GM12878 (cell line): ENCODE results near the gene SYNGAP1. TPM values are rescaled to one million over a fixed set of nuclear protein-coding genes. Genes with fewer than 3 reads are reported as not detected.

ENCODE experiments used
- ATAC-seq: fragments of 200-7000 bp; cut with Tn5 transposase; 3 replicates; pipeline ENCODE4 v1.9.1; 2020; ENCODE audit warnings: mild to moderate bottlenecking, moderate library complexity
- BruUV-seq: library from RNA; stranded (reverse); fragments of 400-500 nt; replicated peaks from 2 replicates; lab custom pipeline; 2021; lab: Mats Ljungman, UMichigan
- CTCF ChIA-PET: fragments of 300-600 bp; sonication (Branson Sonifier 250); formaldehyde crosslinking; extraction: SDS; loops from one replicate; lab custom pipeline; 2021; ENCODE audit warnings: inconsistent platforms; lab: Yijun Ruan, JAX
- POLR2A ChIA-PET: fragments of 350-600 bp; formaldehyde crosslinking; extraction: SDS; loops from one replicate; lab custom pipeline; 2021; ENCODE audit warnings: inconsistent platforms; lab: Charles Lee
- RAD21 ChIA-PET: fragments of 300-600 bp; sonication (Branson Sonifier 250); formaldehyde crosslinking; loops from one replicate; lab custom pipeline; 2023; ENCODE audit warnings: antibody characterized with exemption; ENCODE audit not compliant: unreplicated experiment; lab: Charles Lee
- SMC1A ChIA-PET: fragments of 300-600 bp; sonication (Branson Sonifier 250); formaldehyde crosslinking; loops from one replicate; lab custom pipeline; 2023; ENCODE audit not compliant: unreplicated experiment, uncharacterized antibody; lab: Charles Lee
- DNase-seq: peaks from one replicate; pipeline ENCODE4 v3.0.0-alpha.2; 2011; ENCODE audit warnings: low read depth, low spot score
- FAIRE-seq: peaks from 3 replicates; lab custom pipeline; 2011; peaks lifted over from hg19 to GRCh38; lab: Jason Lieb, UNC
- H2AFZ ChIP-seq: 2 replicates; pipeline ENCODE4 v1.6.0; 2011; ENCODE audit warnings: low read depth, low read length, control low read depth; ENCODE audit not compliant: control insufficient read depth
- H3K27ac ChIP-seq: 2 replicates; pipeline ENCODE4 v1.5.1; 2011; ENCODE audit warnings: control low read depth; ENCODE audit not compliant: control insufficient read depth, insufficient read depth
- H3K27me3 ChIP-seq, 2 experiments: replicated peaks in 1 of 2; 2 replicates each; pipeline versions ENCODE4 v1.6.0 to v1.6.1; 2011; ENCODE audit warnings: low read length in 1 of 2; ENCODE audit not compliant: control insufficient read depth in 2 of 2, insufficient read depth in 2 of 2
- H3K36me3 ChIP-seq, 2 experiments: 2 replicates each; pipeline ENCODE4 v1.5.1; 2011; ENCODE audit warnings: low read length in 1 of 2; ENCODE audit not compliant: control insufficient read depth in 2 of 2, insufficient read depth in 2 of 2
- H3K4me1 ChIP-seq: 2 replicates; pipeline ENCODE4 v1.6.1; 2011; ENCODE audit warnings: mild to moderate bottlenecking, low read length, moderate library complexity, mixed read lengths; ENCODE audit not compliant: control insufficient read depth, insufficient read depth
- H3K4me2 ChIP-seq: 2 replicates; pipeline ENCODE4 v1.6.0; 2011; ENCODE audit warnings: control low read depth; ENCODE audit not compliant: control insufficient read depth, insufficient read depth
- H3K4me3 ChIP-seq: fragments of 200-600 bp; sonication (generic); 2 replicates; pipeline ENCODE4 v1.5.1; 2016
- H3K79me2 ChIP-seq: 2 replicates; pipeline ENCODE4 v1.6.0; 2011; ENCODE audit warnings: low read length; ENCODE audit not compliant: control insufficient read depth, insufficient read depth
- H3K9ac ChIP-seq: 2 replicates; pipeline ENCODE4 v1.8.0; 2011; ENCODE audit warnings: low read length, control low read depth, mixed read lengths; ENCODE audit not compliant: control insufficient read depth, insufficient read depth
- H3K9me3 ChIP-seq: replicated peaks from 3 replicates; pipeline ENCODE4 v1.5.1; 2011; ENCODE audit warnings: mild to moderate bottlenecking, low read length; ENCODE audit not compliant: control insufficient read depth, insufficient read depth
- H4K20me1 ChIP-seq: 2 replicates; pipeline ENCODE4 v1.6.0; 2011; ENCODE audit not compliant: control insufficient read depth, insufficient read depth
- ATF7 ChIP-seq: fragments of 450-650 bp; IDR thresholded peaks from 2 replicates; pipeline ENCODE4 v1.6.1; 2016; ENCODE audit warnings: low read depth, mild to moderate bottlenecking
- BHLHE40 ChIP-seq, 2 experiments: fragments of 450-650 bp in 1 of 2; IDR thresholded peaks; 2 replicates each; pipeline ENCODE4 v1.6.1; 2011 to 2017; ENCODE audit warnings: low read depth in 2 of 2, borderline replicate concordance in 1 of 2, improper control_type of control experiment in 1 of 2, low read length in 1 of 2, mild to moderate bottlenecking in 1 of 2
- CREM ChIP-seq: IDR thresholded peaks from 2 replicates; pipeline ENCODE4 v1.6.1; 2014; ENCODE audit warnings: antibody characterized with exemption, low read depth
- GABPA ChIP-seq: IDR thresholded peaks from 2 replicates; pipeline ENCODE4 v1.6.1; 2014; ENCODE audit warnings: antibody characterized with exemption, low read depth, mild to moderate bottlenecking, inconsistent platforms
- NR2C2 ChIP-seq: IDR thresholded peaks from 2 replicates; pipeline ENCODE4 v1.6.1; 2011; ENCODE audit warnings: borderline replicate concordance, low read depth; ENCODE audit not compliant: control insufficient read depth, insufficient read length
- STAT3 ChIP-seq: IDR thresholded peaks from 2 replicates; pipeline ENCODE4 v1.6.1; 2011; ENCODE audit warnings: low read depth, low read length, improper control_type of control experiment
- WGBS: methylation state at CpG from one replicate; pipeline ENCODE4 v1.1.6; 2016; ENCODE audit warnings: low lambda C conversion rate; ENCODE audit not compliant: insufficient replicate concordance, insufficient coverage; ENCODE audit errors: missing lambda C conversion rate; 5-methylcytosine and 5-hydroxymethylcytosine counted together
- in situ Hi-C: fragments of 300-500 bp; cut with MboI; formaldehyde crosslinking; loops from 9 replicates; pipeline ENCODE4 v1.14.3; 2018; ENCODE audit warnings: mixed read lengths
- intact Hi-C: fragments of 100-400 bp; cut with micrococcal nuclease; formaldehyde crosslinking; loops from one replicate; pipeline ENCODE4 v1.14.2; 2022; ENCODE audit not compliant: unreplicated experiment
- polyA plus RNA-seq, 11 experiments: library from polyadenylated mRNA; depleted of rRNA in 4 of 11; unstranded in 6 of 11; stranded (reverse) in 5 of 11; fragments of >200 nt; fragmentation: Nextera tagmentation in 4 of 11; fragmentation: Illumina TruSeq in 1 of 11; extraction: Ambion mirVana in 4 of 11; extraction: Trizol in 1 of 11; gene quantifications; 1 replicate in 1 of 11; 2 replicates in 10 of 11; pipeline versions ENCODE4 v1.2.1 to v1.2.3, GENCODE V29; 2011 to 2016; ENCODE audit warnings: inconsistent platforms in 2 of 11, missing spikeins in 2 of 11, low read depth in 1 of 11
- total RNA-seq, 4 experiments: library from RNA; depleted of rRNA in 3 of 4; stranded (reverse); fragments of >200 nt in 3 of 4; fragmentation: Illumina TruSeq in 1 of 4; extraction: Trizol in 1 of 4; gene quantifications; 2 replicates each; pipeline versions ENCODE4 v1.2.1 to v1.2.3, GENCODE V29; 2013 to 2021
- TF ChIP-seq, protein P1 (sequence below): IDR thresholded peaks from 2 replicates; pipeline ENCODE4 v1.6.1; 2012; ENCODE audit warnings: improper control_type of control experiment, low read depth, low read length; ENCODE audit not compliant: insufficient replicate concordance
- TF ChIP-seq, protein P2 (sequence below): IDR thresholded peaks from 2 replicates; pipeline ENCODE4 v1.6.1; 2012; ENCODE audit warnings: low read depth, low read length, improper control_type of control experiment
- TF ChIP-seq, protein P3 (sequence below): fragments of 450-650 bp; formaldehyde crosslinking; IDR thresholded peaks from 2 replicates; pipeline ENCODE4 v1.4.0; 2020; ENCODE audit warnings: mild to moderate bottlenecking, moderate library complexity
- TF ChIP-seq, protein P4 (sequence below): IDR thresholded peaks from 2 replicates; pipeline ENCODE4 v1.6.1; 2011; ENCODE audit warnings: borderline replicate concordance, low read depth, mild to moderate bottlenecking, moderate library complexity, low read length; ENCODE audit not compliant: insufficient read depth, poor library complexity, severe bottlenecking

Gene SYNGAP1
- total and polyA plus RNA-seq, 10 of the 15 experiments (the other 5 are each of a cell fraction or from before 2014, with no cell fraction given), result 0.05 to 9.2 (median 1.2) TPM

DNA sequence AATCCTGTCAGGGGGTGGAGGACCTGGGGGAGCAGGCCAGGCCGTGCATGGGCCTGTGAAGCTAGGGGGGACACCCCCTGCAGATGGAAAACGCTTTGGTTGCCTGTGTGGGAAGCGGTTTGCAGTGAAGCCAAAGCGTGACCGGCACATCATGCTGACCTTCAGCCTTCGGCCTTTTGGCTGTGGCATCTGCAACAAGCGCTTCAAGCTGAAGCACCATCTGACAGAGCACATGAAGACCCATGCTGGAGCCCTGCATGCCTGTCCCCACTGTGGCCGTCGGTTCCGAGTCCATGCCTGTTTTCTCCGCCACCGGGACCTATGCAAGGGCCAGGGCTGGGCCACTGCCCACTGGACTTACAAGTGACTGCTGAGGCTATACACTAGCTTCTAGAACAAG, 36.3 kb downstream of the SYNGAP1 start (continued):
- TF ChIP-seq, protein P1, sequence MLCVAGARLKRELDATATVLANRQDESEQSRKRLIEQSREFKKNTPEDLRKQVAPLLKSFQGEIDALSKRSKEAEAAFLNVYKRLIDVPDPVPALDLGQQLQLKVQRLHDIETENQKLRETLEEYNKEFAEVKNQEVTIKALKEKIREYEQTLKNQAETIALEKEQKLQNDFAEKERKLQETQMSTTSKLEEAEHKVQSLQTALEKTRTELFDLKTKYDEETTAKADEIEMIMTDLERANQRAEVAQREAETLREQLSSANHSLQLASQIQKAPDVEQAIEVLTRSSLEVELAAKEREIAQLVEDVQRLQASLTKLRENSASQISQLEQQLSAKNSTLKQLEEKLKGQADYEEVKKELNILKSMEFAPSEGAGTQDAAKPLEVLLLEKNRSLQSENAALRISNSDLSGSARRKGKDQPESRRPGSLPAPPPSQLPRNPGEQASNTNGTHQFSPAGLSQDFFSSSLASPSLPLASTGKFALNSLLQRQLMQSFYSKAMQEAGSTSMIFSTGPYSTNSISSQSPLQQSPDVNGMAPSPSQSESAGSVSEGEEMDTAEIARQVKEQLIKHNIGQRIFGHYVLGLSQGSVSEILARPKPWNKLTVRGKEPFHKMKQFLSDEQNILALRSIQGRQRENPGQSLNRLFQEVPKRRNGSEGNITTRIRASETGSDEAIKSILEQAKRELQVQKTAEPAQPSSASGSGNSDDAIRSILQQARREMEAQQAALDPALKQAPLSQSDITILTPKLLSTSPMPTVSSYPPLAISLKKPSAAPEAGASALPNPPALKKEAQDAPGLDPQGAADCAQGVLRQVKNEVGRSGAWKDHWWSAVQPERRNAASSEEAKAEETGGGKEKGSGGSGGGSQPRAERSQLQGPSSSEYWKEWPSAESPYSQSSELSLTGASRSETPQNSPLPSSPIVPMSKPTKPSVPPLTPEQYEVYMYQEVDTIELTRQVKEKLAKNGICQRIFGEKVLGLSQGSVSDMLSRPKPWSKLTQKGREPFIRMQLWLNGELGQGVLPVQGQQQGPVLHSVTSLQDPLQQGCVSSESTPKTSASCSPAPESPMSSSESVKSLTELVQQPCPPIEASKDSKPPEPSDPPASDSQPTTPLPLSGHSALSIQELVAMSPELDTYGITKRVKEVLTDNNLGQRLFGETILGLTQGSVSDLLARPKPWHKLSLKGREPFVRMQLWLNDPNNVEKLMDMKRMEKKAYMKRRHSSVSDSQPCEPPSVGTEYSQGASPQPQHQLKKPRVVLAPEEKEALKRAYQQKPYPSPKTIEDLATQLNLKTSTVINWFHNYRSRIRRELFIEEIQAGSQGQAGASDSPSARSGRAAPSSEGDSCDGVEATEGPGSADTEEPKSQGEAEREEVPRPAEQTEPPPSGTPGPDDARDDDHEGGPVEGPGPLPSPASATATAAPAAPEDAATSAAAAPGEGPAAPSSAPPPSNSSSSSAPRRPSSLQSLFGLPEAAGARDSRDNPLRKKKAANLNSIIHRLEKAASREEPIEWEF, result no peak
- TF ChIP-seq NR2C2, result no peak
- TF ChIP-seq STAT3, result no peak
- TF ChIP-seq, protein P2, sequence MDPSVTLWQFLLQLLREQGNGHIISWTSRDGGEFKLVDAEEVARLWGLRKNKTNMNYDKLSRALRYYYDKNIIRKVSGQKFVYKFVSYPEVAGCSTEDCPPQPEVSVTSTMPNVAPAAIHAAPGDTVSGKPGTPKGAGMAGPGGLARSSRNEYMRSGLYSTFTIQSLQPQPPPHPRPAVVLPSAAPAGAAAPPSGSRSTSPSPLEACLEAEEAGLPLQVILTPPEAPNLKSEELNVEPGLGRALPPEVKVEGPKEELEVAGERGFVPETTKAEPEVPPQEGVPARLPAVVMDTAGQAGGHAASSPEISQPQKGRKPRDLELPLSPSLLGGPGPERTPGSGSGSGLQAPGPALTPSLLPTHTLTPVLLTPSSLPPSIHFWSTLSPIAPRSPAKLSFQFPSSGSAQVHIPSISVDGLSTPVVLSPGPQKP, result no peak

DNA sequence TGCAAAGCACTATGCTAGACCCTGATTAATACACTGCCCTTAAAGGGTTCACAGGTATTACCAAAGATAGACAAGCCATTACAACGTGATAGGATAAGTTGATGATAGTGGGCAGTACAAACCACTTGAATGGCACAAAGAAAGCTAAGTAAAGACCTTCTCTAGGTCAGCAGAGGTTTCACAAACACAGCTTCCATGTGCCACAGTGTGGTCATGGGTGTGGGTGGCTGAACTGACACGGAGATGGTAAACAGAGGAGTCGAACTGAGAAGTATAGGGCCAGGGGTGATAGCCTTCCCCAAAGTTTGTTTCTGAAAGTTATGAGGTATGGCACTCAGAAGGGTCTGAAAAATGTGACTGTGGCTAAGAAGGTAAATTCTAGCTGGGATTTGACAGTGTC, 38.8 kb downstream of the SYNGAP1 start:
- Histone ChIP-seq H3K9me3 (no peaks in the 10 kb centered on the region), H3K4me1 (peaks cover 3% of the 10 kb centered on the region; the same call in 1 of the 2 replicates), H4K20me1 (no peaks in the 10 kb centered on the region), H3K27me3 (no peaks in the 10 kb centered on the region), H3K36me3 (no peaks in the 10 kb centered on the region; a peak in 1 of 4 replicates), H3K27ac (no peak overlapping the region), H3K9ac (no peak overlapping the region), H3K4me2 (no peak overlapping the region), H2AFZ (no peak overlapping the region), H3K4me3 (no peak overlapping the region), H3K79me2 (peaks cover 14% of the 10 kb centered on the region)
- in situ Hi-C loops, result no loop called here
- ChIA-PET RAD21 (no interaction called here), POLR2A (no interaction called here), SMC1A (no interaction called here), CTCF (interaction anchor here (0.6 to 0.8 kb wide), 2 partner anchors 103 to 149 kb away, joined by 3 read pairs; no protein-coding TSS in a partner anchor)
- intact Hi-C loops, result no loop called here
- no TSS peak for BruUV-seq
- ATAC-seq, result no peak
- FAIRE-seq, result no peak
- DNase-seq, result no peak
- 66% methylated on average over 3 of the region's 3 CpGs for WGBS
- no peak for TF ChIP-seq ATF7
- no peak for TF ChIP-seq GABPA
- TF ChIP-seq, protein P3, sequence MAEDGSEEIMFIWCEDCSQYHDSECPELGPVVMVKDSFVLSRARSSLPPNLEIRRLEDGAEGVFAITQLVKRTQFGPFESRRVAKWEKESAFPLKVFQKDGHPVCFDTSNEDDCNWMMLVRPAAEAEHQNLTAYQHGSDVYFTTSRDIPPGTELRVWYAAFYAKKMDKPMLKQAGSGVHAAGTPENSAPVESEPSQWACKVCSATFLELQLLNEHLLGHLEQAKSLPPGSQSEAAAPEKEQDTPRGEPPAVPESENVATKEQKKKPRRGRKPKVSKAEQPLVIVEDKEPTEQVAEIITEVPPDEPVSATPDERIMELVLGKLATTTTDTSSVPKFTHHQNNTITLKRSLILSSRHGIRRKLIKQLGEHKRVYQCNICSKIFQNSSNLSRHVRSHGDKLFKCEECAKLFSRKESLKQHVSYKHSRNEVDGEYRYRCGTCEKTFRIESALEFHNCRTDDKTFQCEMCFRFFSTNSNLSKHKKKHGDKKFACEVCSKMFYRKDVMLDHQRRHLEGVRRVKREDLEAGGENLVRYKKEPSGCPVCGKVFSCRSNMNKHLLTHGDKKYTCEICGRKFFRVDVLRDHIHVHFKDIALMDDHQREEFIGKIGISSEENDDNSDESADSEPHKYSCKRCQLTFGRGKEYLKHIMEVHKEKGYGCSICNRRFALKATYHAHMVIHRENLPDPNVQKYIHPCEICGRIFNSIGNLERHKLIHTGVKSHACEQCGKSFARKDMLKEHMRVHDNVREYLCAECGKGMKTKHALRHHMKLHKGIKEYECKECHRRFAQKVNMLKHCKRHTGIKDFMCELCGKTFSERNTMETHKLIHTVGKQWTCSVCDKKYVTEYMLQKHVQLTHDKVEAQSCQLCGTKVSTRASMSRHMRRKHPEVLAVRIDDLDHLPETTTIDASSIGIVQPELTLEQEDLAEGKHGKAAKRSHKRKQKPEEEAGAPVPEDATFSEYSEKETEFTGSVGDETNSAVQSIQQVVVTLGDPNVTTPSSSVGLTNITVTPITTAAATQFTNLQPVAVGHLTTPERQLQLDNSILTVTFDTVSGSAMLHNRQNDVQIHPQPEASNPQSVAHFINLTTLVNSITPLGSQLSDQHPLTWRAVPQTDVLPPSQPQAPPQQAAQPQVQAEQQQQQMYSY (CRISPR knock-in tag), result no peak
- TF ChIP-seq, protein P4, sequence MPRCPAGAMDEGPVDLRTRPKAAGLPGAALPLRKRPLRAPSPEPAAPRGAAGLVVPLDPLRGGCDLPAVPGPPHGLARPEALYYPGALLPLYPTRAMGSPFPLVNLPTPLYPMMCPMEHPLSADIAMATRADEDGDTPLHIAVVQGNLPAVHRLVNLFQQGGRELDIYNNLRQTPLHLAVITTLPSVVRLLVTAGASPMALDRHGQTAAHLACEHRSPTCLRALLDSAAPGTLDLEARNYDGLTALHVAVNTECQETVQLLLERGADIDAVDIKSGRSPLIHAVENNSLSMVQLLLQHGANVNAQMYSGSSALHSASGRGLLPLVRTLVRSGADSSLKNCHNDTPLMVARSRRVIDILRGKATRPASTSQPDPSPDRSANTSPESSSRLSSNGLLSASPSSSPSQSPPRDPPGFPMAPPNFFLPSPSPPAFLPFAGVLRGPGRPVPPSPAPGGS, result no peak
- no peak for TF ChIP-seq BHLHE40 (IDR thresholded peaks at IDR 0.05; ENCODE audit: borderline replicate concordance in 1 of 2, low read depth in 2 of 2, low read length in 1 of 2)
- TF ChIP-seq CREM, result no peak
